ENCODE results near the gene STAT6. TPM values are rescaled to one million over a fixed set of nuclear protein-coding genes. Genes with fewer than 3 reads are reported as not detected.
A peak's percentile ranks its signal among the peaks of the same experiment; 100 is the strongest.

The STAT6 gene
- total and polyA plus RNA-seq, 2 of the 8 experiments (the other 6 are each of a cell fraction or from before 2014, with no cell fraction given), result 32.9 to 38.7 TPM

GRCh38 chr12:57130941-57131340, 19.8 kb upstream of the STAT6 start:
- H2BK15ac ChIP-seq (ENCODE audit: low read length), result no peak overlapping the region
- no peak overlapping the region for H2BK120ac ChIP-seq (replicated peaks; ENCODE audit: low read depth, low read length)
- WGBS, 2 experiments (ENCODE audit: extremely low coverage in 1 of 2, insufficient coverage in 1 of 2, insufficient read length in 1 of 2, insufficient replicate concordance in 2 of 2, low coverage in 1 of 2, low lambda C conversion rate in 2 of 2, missing lambda C conversion rate in 1 of 2), result 77% methylated on average over 2 of the region's 2 CpGs; no CpG with 5 or more reads in 1 of the 2 experiments
- peaks cover 5 to 14% of the 10 kb centered on the region in 2 experiments for H4K20me1 ChIP-seq (replicated peaks in 1 of 2; ENCODE audit: control insufficient read depth in 1 of 2, insufficient read depth in 2 of 2, low read length in 2 of 2)
- DNase-seq (ENCODE audit: low read depth in 1 of 2, low spot score in 2 of 2), result no peak
- H3K79me1 ChIP-seq (ENCODE audit: low read depth, low read length), result peaks cover 13% of the 10 kb centered on the region
- no peak overlapping the region for H4K91ac ChIP-seq (replicated peaks; ENCODE audit: insufficient read length, low read length)
- no peaks in the 10 kb centered on the region for H3K27me3 ChIP-seq (replicated peaks in 1 of 4; ENCODE audit: control insufficient read depth in 3 of 4, extremely low read depth in 1 of 4, insufficient read depth in 3 of 4, low read length in 3 of 4)
- no peak overlapping the region for H3K56ac ChIP-seq (replicated peaks; ENCODE audit: insufficient read length, low read depth, low read length)
- no peaks in the 10 kb centered on the region; a peak in 1 of 8 replicates for H3K36me3 ChIP-seq (ENCODE audit: control insufficient read depth in 2 of 4, insufficient read depth in 4 of 4, low read length in 3 of 4)
- no peak overlapping the region for H3K9ac ChIP-seq (replicated peaks in 1 of 4; ENCODE audit: extremely low read depth in 1 of 4, low read depth in 3 of 4, low read length in 3 of 4)
- H4K5ac ChIP-seq (ENCODE audit: insufficient read length, low read depth, low read length), result no peak overlapping the region
- no peak overlapping the region for H3K27ac ChIP-seq (ENCODE audit: low read depth, low read length)
- H3K23ac ChIP-seq (ENCODE audit: insufficient read length), result no peak overlapping the region
- H3K4me3 ChIP-seq (ENCODE audit: extremely low read depth in 1 of 4, insufficient read depth in 2 of 4, low read depth in 3 of 4, low read length in 4 of 4), result peak overlapping the region in 2 of 4 experiments; percentile 4 to 81; a peak in 3 of 8 replicates
- H3K14ac ChIP-seq (ENCODE audit: insufficient read length), result no peak overlapping the region
- POLR2A ChIA-PET (ENCODE audit: partially characterized antibody), result interaction anchor here (1.2 to 9.3 kb wide), 7 partner anchors 10 to 112 kb away, joined by 4 to 105 read pairs (median 22); partner anchors contain the start of genes LRP1-AS and STAT6
- no peak overlapping the region for H2BK20ac ChIP-seq (ENCODE audit: low read length)
- no peak overlapping the region; the same call in 1 of the 2 replicates for H3K18ac ChIP-seq (ENCODE audit: extremely low read depth, low read length)
- H3K4me2 ChIP-seq (ENCODE audit: insufficient read depth in 1 of 2, low read depth in 2 of 2, low read length in 2 of 2), result peak overlapping the region in 1 of 2 experiments; percentile 86; a peak in 2 of 4 replicates
- no peak overlapping the region for H4K8ac ChIP-seq (ENCODE audit: extremely low read depth, insufficient read depth, low read length)
- H3K4ac ChIP-seq (replicated peaks; ENCODE audit: insufficient read length, low read depth, low read length), result no peak overlapping the region
- H2BK12ac ChIP-seq (ENCODE audit: low read depth, low read length), result peak overlapping the region; percentile 78; the same call in 1 of the 2 replicates
- H2BK5ac ChIP-seq (ENCODE audit: low read depth, low read length), result no peak overlapping the region
- H2AK5ac ChIP-seq (ENCODE audit: low read depth, low read length), result peak overlapping the region; percentile 41; the same call in 1 of the 2 replicates
- peaks cover 7 to 62% of the 10 kb centered on the region in 2 experiments; a peak in 3 of 4 replicates for H3K79me2 ChIP-seq (ENCODE audit: control insufficient read depth in 1 of 2, insufficient read depth in 2 of 2, low read length in 2 of 2)
- CTCF ChIA-PET (ENCODE audit: partially characterized antibody), result interaction anchor here (0.8 to 19.8 kb wide), 9 partner anchors 8 to 61 kb away, joined by 3 to 305 read pairs (median 5); partner anchors contain the start of genes LRP1-AS and STAT6
- no peak overlapping the region for H2AFZ ChIP-seq (ENCODE audit: low read length)
- peaks cover 6% of the 10 kb centered on the region; the same call in 1 of the 2 replicates for H3K23me2 ChIP-seq (ENCODE audit: low read depth, low read length)
- H3K9me3 ChIP-seq (ENCODE audit: insufficient read depth in 2 of 2, low read depth in 1 of 2, low read length in 1 of 2), result no peaks in the 10 kb centered on the region
- no peak for FAIRE-seq
- peaks cover 32 to 54% (median 35%) of the 10 kb centered on the region in 4 experiments for H3K4me1 ChIP-seq (replicated peaks in 1 of 4; ENCODE audit: control insufficient read depth in 3 of 4, insufficient read depth in 4 of 4, low read length in 3 of 4)
- TF ChIP-seq CHD1 (IDR thresholded peaks at IDR 0.05; ENCODE audit: low read depth, low read length), result no peak
- TF ChIP-seq KDM5A (IDR thresholded peaks at IDR 0.05; ENCODE audit: low read length), result no peak
- no peak for TF ChIP-seq JUND (IDR thresholded peaks at IDR 0.05; ENCODE audit: low read length)
- TF ChIP-seq RBBP5 (IDR thresholded peaks at IDR 0.05; ENCODE audit: borderline replicate concordance, low read depth, low read length), result no peak
- no peak for TF ChIP-seq TEAD4 (IDR thresholded peaks at IDR 0.05; ENCODE audit: low read depth, low read length)
- no peak for TF ChIP-seq POLR2AphosphoS5 (IDR thresholded peaks at IDR 0.05; ENCODE audit: low read depth, low read length)
- TF ChIP-seq CHD2 (IDR thresholded peaks at IDR 0.05; ENCODE audit: low read length), result no peak
- no peak for TF ChIP-seq TAF1 (IDR thresholded peaks at IDR 0.05; ENCODE audit: low read depth, low read length)
- TF ChIP-seq TBP (IDR thresholded peaks at IDR 0.05; ENCODE audit: low read depth, low read length), result no peak
- TF ChIP-seq, protein P1, sequence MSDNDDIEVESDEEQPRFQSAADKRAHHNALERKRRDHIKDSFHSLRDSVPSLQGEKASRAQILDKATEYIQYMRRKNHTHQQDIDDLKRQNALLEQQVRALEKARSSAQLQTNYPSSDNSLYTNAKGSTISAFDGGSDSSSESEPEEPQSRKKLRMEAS (IDR thresholded peaks at IDR 0.05), result no peak
- no peak for TF ChIP-seq CTBP2 (IDR thresholded peaks at IDR 0.05; ENCODE audit: borderline replicate concordance, insufficient read depth, insufficient read length, low read length)
- no peak for TF ChIP-seq SP4 (IDR thresholded peaks at IDR 0.05; ENCODE audit: low read length)
- no peak for TF ChIP-seq EGR1 (IDR thresholded peaks at IDR 0.05; ENCODE audit: borderline replicate concordance, low read depth, low read length)
- TF ChIP-seq BACH1 (IDR thresholded peaks at IDR 0.05; ENCODE audit: low read length), result no peak
- no peak for TF ChIP-seq GTF2F1 (IDR thresholded peaks at IDR 0.05; ENCODE audit: borderline replicate concordance, low read depth, low read length)

Measured in H1 (cell line).